Colonic mucosa (tissue), 4 donors: Measurements from ENCODE around the gene DLX1. TPM values are rescaled to one million over a fixed set of nuclear protein-coding genes. Genes with fewer than 3 reads are reported as not detected.

Source experiments
- DNase-seq: peaks from one replicate; pipeline ENCODE4 v3.0.0-alpha.2; 2020
- H3K27ac ChIP-seq: fragments of 200-600 bp; one replicate; pipeline ENCODE4 v1.8.0; 2021
- H3K27me3 ChIP-seq: fragments of 200-600 bp; one replicate; pipeline ENCODE4 v1.8.0; 2021
- H3K36me3 ChIP-seq: fragments of 200-600 bp; one replicate; pipeline ENCODE4 v1.8.0; 2021
- H3K4me1 ChIP-seq: fragments of 200-600 bp; one replicate; pipeline ENCODE4 v1.8.0; 2021; ENCODE audit warnings: mild to moderate bottlenecking
- H3K4me3 ChIP-seq: fragments of 200-600 bp; one replicate; pipeline ENCODE4 v1.8.0; 2021
- H3K9ac ChIP-seq, 2 donors: one replicate each; pipeline ENCODE4 v1.7.0; 2013; ENCODE audit warnings: control low read depth in 2 of 2, low read depth in 2 of 2, low read length in 2 of 2
- H3K9me3 ChIP-seq: fragments of 200-600 bp; one replicate; pipeline ENCODE4 v1.8.0; 2021
- CTCF ChIP-seq: fragments of 200-600 bp; IDR thresholded peaks from one replicate; pipeline ENCODE4 v1.8.0; 2022; ENCODE audit warnings: antibody characterized with exemption, mild to moderate bottlenecking
- intact Hi-C: fragments of 100-400 bp; cut with DNase I; formaldehyde crosslinking; loops from one replicate; pipeline ENCODE4 v1.14.1; 2022
- total RNA-seq, 2 donors: library from RNA; stranded (reverse); fragmentation: NEBNext Ultra II Directional in 1 of 2; extraction: Animal tissue kit (Norgen Biotek cat#: 25700) in 1 of 2; gene quantifications; one replicate each; pipeline ENCODE4 v1.2.1, GENCODE V29; 2021
- donor health status: healthy.
- donor health status: DM: no; HTN: no; CAD: no.
- donor health status: DM: no; HTN: no; CAD: no.

The DLX1 gene
- total RNA-seq, 2 donors from 2014 or later, result 0.19 TPM; not detected in 1

- Histone ChIP-seq H3K27ac (no peak overlapping the region), H3K9me3 (no peaks in the 10 kb centered on the region), H3K9ac (no peak overlapping the region), H3K4me1 (peaks cover 24% of the 10 kb centered on the region), H3K27me3 (peaks cover 100% of the 10 kb centered on the region), H3K4me3 (no peak overlapping the region), H3K36me3 (no peaks in the 10 kb centered on the region)
- no peak for TF ChIP-seq CTCF
- intact Hi-C loops, result no loop called here
- no peak for DNase-seq
Measured at GRCh38 chr2:172089633-172090032, 4.3 kb downstream of the DLX1 start.

- H3K4me3 ChIP-seq, result no peak overlapping the region
- intact Hi-C loops, result no loop called here
- no peak for DNase-seq
- H3K4me1 ChIP-seq, result peaks cover 26% of the 10 kb centered on the region
- no peaks in the 10 kb centered on the region for H3K9me3 ChIP-seq
- no peak overlapping the region for H3K27ac ChIP-seq
- H3K27me3 ChIP-seq, result peaks cover 100% of the 10 kb centered on the region
- H3K9ac ChIP-seq, result no peak overlapping the region
- no peak for TF ChIP-seq CTCF
- H3K36me3 ChIP-seq, result no peaks in the 10 kb centered on the region
Measured at GRCh38 chr2:172090044-172090961, 5.0 kb downstream of the DLX1 start.

GRCh38 chr2:172091000-172091641, 5.8 kb downstream of the DLX1 start:
- peaks cover 100% of the 10 kb centered on the region for H3K27me3 ChIP-seq
- no peak overlapping the region for H3K4me3 ChIP-seq
- peaks cover 25% of the 10 kb centered on the region for H3K4me1 ChIP-seq
- no peak for TF ChIP-seq CTCF
- H3K36me3 ChIP-seq, result no peaks in the 10 kb centered on the region
- DNase-seq, result no peak
- H3K27ac ChIP-seq, result no peak overlapping the region
- no peak overlapping the region for H3K9ac ChIP-seq
- intact Hi-C loops, result no loop called here
- H3K9me3 ChIP-seq, result no peaks in the 10 kb centered on the region

GRCh38 chr2:172091761-172092566, 6.7 kb downstream of the DLX1 start:
- Histone ChIP-seq H3K9me3 (no peaks in the 10 kb centered on the region), H3K27me3 (peaks cover 100% of the 10 kb centered on the region), H3K4me1 (peaks cover 18% of the 10 kb centered on the region), H3K36me3 (no peaks in the 10 kb centered on the region), H3K9ac (no peak overlapping the region), H3K4me3 (no peak overlapping the region), H3K27ac (no peak overlapping the region)
- intact Hi-C loops, result no loop called here
- no peak for DNase-seq
- TF ChIP-seq CTCF, result no peak

GRCh38 chr2:172092716-172093415, 7.6 kb downstream of the DLX1 start:
- no peaks in the 10 kb centered on the region for H3K36me3 ChIP-seq
- intact Hi-C loops, result no loop called here
- H3K27ac ChIP-seq, result no peak overlapping the region
- peaks cover 100% of the 10 kb centered on the region for H3K27me3 ChIP-seq
- TF ChIP-seq CTCF, result no peak
- H3K9me3 ChIP-seq, result no peaks in the 10 kb centered on the region
- DNase-seq, result no peak
- no peak overlapping the region for H3K9ac ChIP-seq
- no peak overlapping the region for H3K4me3 ChIP-seq
- peaks cover 18% of the 10 kb centered on the region for H3K4me1 ChIP-seq
